HG02981 (cell line): Measurements from ENCODE around the gene TAX1BP1.

Experiments used
- ATAC-seq: cut with Tn5 transposase; IDR thresholded peaks from one replicate; pipeline ENCODE4 v1.9.1; 2021; ENCODE audit warnings: mild to moderate bottlenecking, moderate library complexity; ENCODE audit not compliant: unreplicated experiment

TAX1BP1 gene

GRCh38 chr7:27873981-27874957 lies 134.3 kb downstream of the TAX1BP1 start:
- ATAC-seq = no peak

- no peak for ATAC-seq
These were observed 135.1 kb downstream of the TAX1BP1 start for GRCh38 chr7:27875061-27875460.

GRCh38 chr7:27875832-27876231 lies 135.9 kb downstream of the TAX1BP1 start:
- no peak for ATAC-seq

- ATAC-seq = no peak
These were observed 136.8 kb downstream of the TAX1BP1 start for GRCh38 chr7:27876756-27877155.
